ENCODE data around the gene MPPED2.

The MPPED2 gene

GRCh38 chr11:30538251-30538650 is 47.9 kb downstream of the MPPED2 start:
- H3K9me3 Mint-ChIP-seq, result no peaks in the 10 kb centered on the region
- H3K4me3 Mint-ChIP-seq, result no peak overlapping the region
- H3K27me3 Mint-ChIP-seq (ENCODE audit: low read depth, poor library complexity), result peaks cover 25% of the 10 kb centered on the region
- DNase-seq, result no peak
- peaks cover 75% of the 10 kb centered on the region for H3K4me1 Mint-ChIP-seq
- TF ChIP-seq CTCF (IDR thresholded peaks at IDR 0.05), result no peak
- H3K27ac Mint-ChIP-seq, result no peak overlapping the region
- no peaks in the 10 kb centered on the region for H3K36me3 Mint-ChIP-seq (ENCODE audit: low read depth)

GRCh38 chr11:30535818-30536217 is 50.3 kb downstream of the MPPED2 start:
- Mint-ChIP-seq H3K27ac (no peak overlapping the region), H3K27me3 (ENCODE audit: low read depth, poor library complexity) (peaks cover 34% of the 10 kb centered on the region), H3K4me1 (peaks cover 61% of the 10 kb centered on the region), H3K9me3 (no peaks in the 10 kb centered on the region), H3K4me3 (no peak overlapping the region), H3K36me3 (ENCODE audit: low read depth) (no peaks in the 10 kb centered on the region)
- TF ChIP-seq CTCF (IDR thresholded peaks at IDR 0.05), result no peak
- DNase-seq, result peak; percentile 36

- H3K36me3 Mint-ChIP-seq (ENCODE audit: low read depth), result no peaks in the 10 kb centered on the region
- TF ChIP-seq CTCF (IDR thresholded peaks at IDR 0.05), result no peak
- no peak overlapping the region for H3K27ac Mint-ChIP-seq
Measured at GRCh38 chr11:30533445-30533947, 52.7 kb downstream of the MPPED2 start.

GRCh38 chr11:30527566-30527965 is 58.6 kb downstream of the MPPED2 start:
- Mint-ChIP-seq H3K9me3 (no peaks in the 10 kb centered on the region), H3K4me1 (peaks cover 22% of the 10 kb centered on the region), H3K27me3 (ENCODE audit: low read depth, poor library complexity) (peaks cover 40% of the 10 kb centered on the region), H3K36me3 (ENCODE audit: low read depth) (no peaks in the 10 kb centered on the region), H3K4me3 (no peak overlapping the region), H3K27ac (no peak overlapping the region)
- no peak for TF ChIP-seq CTCF (IDR thresholded peaks at IDR 0.05)
- DNase-seq, result no peak

More at GRCh38 chr11:30533445-30533947, 52.7 kb downstream of the MPPED2 start:
- H3K9me3 Mint-ChIP-seq, result no peaks in the 10 kb centered on the region
- no peak for DNase-seq
- peaks cover 36% of the 10 kb centered on the region for H3K27me3 Mint-ChIP-seq (ENCODE audit: low read depth, poor library complexity)
- H3K4me1 Mint-ChIP-seq, result peaks cover 39% of the 10 kb centered on the region
- no peak overlapping the region for H3K4me3 Mint-ChIP-seq

GRCh38 chr11:30526558-30526957 is 59.6 kb downstream of the MPPED2 start:
- Mint-ChIP-seq H3K27me3 (ENCODE audit: low read depth, poor library complexity) (peaks cover 40% of the 10 kb centered on the region), H3K9me3 (no peaks in the 10 kb centered on the region), H3K4me3 (no peak overlapping the region), H3K27ac (no peak overlapping the region), H3K4me1 (peaks cover 32% of the 10 kb centered on the region), H3K36me3 (ENCODE audit: low read depth) (no peaks in the 10 kb centered on the region)
- TF ChIP-seq CTCF (IDR thresholded peaks at IDR 0.05), result no peak
- DNase-seq, result no peak

- Mint-ChIP-seq H3K4me1 (peaks cover 36% of the 10 kb centered on the region), H3K9me3 (no peaks in the 10 kb centered on the region), H3K27ac (peak overlapping the region; percentile 74), H3K27me3 (ENCODE audit: low read depth, poor library complexity) (peaks cover 35% of the 10 kb centered on the region), H3K4me3 (no peak overlapping the region), H3K36me3 (ENCODE audit: low read depth) (no peaks in the 10 kb centered on the region)
- TF ChIP-seq CTCF (IDR thresholded peaks at IDR 0.05), result no peak
- peak; percentile 37 for DNase-seq
Measured at GRCh38 chr11:30522536-30523243, 63.5 kb downstream of the MPPED2 start.
